Bone marrow (tissue), 2 donors: ENCODE results near the gene ATP2C1.
"Not testable (repeated sequence)": the region's sequence is repeated elsewhere in the genome, so short reads cannot be mapped to it uniquely, and the experiment has no call there.

ENCODE experiments used
- DNase-seq, 2 donors: peaks; one replicate each; lab custom pipeline; 2025; lab: John Stamatoyannopoulos, UW

The ATP2C1 gene

DNA sequence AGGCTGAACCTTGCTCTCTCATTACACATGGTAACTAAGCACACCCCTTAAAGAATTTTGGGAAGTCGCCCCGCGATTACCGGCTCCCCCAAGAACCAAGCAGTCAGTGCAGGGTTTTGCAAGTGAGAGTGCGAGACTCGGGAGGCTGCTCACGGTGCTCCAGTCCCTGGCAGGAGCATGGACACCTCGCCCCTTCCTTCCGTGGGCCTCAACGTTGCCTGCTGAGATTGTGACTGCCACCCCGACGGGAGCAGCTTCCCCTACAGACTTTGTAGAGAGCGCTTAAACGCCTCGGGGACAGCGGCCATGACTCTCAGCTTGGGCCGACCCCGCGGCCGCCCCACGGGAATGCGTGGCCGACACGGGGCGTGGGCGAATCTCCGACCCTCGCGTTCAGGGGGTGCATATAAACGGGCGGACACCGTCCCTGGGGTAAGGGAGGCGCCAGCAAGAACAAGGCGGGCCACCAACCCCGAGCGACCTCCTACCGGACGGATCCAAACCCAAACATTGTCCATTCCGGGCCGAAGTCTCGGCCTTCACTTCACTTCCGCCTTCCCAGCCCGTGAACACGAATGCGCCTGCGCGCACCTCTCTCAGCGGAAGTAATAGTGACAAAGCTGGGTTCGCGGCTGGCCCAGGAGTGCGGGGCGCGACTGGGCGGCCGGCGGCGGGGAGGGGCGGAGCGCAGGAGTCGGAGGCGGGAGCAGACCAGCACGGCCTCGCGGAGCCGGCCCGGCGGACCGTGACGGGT is at the start of gene ATP2C1:
Gene ATP2C1, plus strand, starts transcription at position 709 of the 754 bp plus-strand sequence. CDS start 686 bp downstream, outside the sequence.
- peak; percentile 90 to 96 for DNase-seq

- DNase-seq, result no peak
Observed at GRCh38 chr3:130844462-130844861, 49.4 kb upstream of the ATP2C1 start.

GRCh38 chr3:130846181-130846580 is 47.7 kb upstream of the ATP2C1 start:
- DNase-seq, result no peak

DNA sequence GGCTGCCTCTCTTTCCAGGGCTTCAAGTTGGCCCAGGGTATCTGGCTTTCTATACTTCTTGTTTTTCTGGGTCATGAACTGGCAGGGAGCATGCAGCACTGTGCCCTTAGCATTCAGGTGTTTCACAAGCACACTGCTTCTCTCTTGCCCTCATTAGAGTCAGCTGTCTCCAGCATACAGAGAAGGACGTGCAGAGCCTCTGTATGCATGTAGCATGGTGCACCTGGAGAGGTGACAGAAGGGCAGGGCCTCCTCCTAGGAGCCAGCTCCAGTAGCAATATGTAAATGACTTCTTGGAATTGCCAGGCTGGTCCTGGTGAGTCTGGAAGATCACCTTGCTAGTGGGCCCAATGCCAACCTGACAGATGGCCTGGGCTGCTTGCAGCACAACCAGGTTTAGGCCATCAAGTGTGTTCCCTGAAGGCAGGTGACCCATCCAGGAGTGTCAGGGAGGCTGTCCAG is 44.8 kb upstream of the ATP2C1 start:
- peak in 1 of 2 donors; percentile 25 for DNase-seq

- peak; percentile 10 to 98 for DNase-seq
Observed at GRCh38 chr3:130850044-130850797, 43.7 kb upstream of the ATP2C1 start.

- no peak for DNase-seq
Observed at GRCh38 chr3:130850843-130851242, 43.0 kb upstream of the ATP2C1 start.

- peak in 1 of 2 donors; percentile 8 for DNase-seq
Observed at GRCh38 chr3:130851277-130851676, 42.6 kb upstream of the ATP2C1 start.

- DNase-seq, result no peak
Observed at GRCh38 chr3:130853581-130853980, 40.3 kb upstream of the ATP2C1 start.

GRCh38 chr3:130854208-130854864 is 39.5 kb upstream of the ATP2C1 start:
- DNase-seq, result no peak

DNA sequence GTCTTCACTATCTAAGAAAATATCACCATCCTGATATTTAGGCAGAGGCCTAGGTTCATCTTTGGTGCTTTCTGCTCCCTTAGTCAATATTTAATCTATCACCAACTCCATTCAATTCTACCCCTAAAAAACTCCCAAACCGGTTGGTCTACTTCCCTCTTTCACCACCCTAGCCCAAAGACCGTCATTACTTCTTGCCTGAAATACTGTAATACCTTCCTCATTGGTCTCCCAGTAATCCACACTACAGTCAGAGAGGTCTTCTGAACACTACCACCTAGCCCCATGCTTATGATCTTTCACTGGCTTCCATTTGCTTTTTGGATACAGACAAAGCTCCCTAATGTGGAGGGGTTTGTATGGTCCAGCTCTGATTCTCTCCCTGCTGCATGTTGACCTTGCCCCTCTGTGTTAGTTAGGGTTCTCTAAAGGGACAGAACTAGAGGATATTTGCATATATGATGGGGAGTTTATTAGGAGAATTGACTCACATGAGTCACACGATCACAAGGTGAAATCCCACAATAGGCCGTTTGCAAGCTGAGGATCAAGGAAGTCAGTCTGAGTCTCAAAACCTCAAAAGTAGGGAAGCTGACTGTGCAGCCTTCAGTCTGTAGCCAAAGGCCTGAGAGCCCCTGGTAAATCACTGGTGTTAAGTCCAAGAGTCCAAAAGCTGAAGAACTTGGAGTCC is 36.4 kb upstream of the ATP2C1 start:
- peak; percentile 43 to 70 for DNase-seq

DNA sequence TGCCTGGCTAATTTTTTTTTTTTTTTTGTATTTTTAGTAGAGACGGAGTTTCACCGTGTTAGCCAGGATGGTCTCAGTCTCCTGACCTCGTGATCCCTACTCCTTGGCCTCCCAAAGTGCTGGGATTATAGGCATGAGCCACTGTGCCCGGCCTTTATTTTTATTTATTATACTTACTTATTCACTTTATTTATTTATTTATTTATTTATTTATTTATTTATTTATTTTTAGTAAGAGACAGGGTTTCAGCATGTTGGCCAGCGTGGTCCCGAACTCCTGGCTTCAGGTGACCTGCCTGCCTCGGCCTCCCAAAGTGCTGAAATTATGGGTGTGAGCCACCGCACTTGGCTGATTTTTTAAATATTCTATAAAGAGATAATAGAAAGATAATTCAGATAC is 31.8 kb upstream of the ATP2C1 start:
- not testable (repeated sequence) for DNase-seq

GRCh38 chr3:130865489-130865888 is 28.4 kb upstream of the ATP2C1 start:
- no peak for DNase-seq

- DNase-seq, result no peak
Observed at GRCh38 chr3:130866327-130866726, 27.6 kb upstream of the ATP2C1 start.

GRCh38 chr3:130870423-130870822 is 23.5 kb upstream of the ATP2C1 start:
- no peak for DNase-seq

- DNase-seq, result no peak
Observed at GRCh38 chr3:130876594-130876993, 17.3 kb upstream of the ATP2C1 start.

GRCh38 chr3:130878464-130878863 is 15.4 kb upstream of the ATP2C1 start:
- DNase-seq, result no peak

GRCh38 chr3:130889416-130889946 is 4.4 kb upstream of the ATP2C1 start:
- DNase-seq, result no peak

- DNase-seq, result peak in 1 of 2 donors; percentile 65
Observed at GRCh38 chr3:130892759-130893375, 1.0 kb upstream of the ATP2C1 start.

- peak in 1 of 2 donors; percentile 61 for DNase-seq
Observed at GRCh38 chr3:130894130-130894985, 474 bp downstream of the ATP2C1 start.

GRCh38 chr3:130894986-130895280 is 1.0 kb downstream of the ATP2C1 start:
- DNase-seq, result no peak
